ENCODE measurements around the gene CD209. TPM values are rescaled to one million over a fixed set of nuclear protein-coding genes. Genes with fewer than 3 reads are reported as not detected.

Gene CD209
- polyA plus RNA-seq, 1 donor from 2014 or later, result not detected

DNA sequence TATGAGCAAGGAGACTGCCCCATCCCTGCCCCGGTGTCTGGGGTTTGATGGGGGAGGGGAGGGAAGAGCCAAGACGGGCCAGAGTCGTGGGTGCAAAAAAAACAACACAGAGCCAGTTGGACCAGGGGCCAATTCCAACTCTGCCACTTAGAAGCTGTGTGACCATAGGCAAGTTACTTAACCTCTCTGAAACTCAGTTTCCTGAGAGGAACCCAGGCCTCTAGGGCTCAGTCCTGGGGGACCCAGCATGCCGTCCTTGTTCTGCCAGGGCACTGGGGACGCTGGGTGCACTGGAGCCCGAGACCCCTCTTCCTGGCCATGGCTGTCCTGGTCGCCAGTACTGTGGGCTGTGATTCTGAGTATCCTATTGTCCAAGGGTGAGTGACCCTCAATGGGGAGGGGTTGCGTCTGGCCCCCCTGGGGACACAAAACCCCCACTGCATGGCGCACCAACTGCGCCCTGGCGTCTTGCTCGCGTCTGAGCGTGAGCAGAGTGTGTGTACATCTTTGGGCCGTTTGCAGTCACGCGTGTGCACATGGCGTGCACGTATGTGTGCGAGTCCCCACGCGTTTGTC, 40.4 kb upstream of the CD209 start:
- Histone ChIP-seq H3K4me2 (ENCODE audit: low read length) (no peak overlapping the region), H2AFZ (ENCODE audit: low read depth, low read length) (no peak overlapping the region), H3K27me3 (ENCODE audit: insufficient read depth, low read depth, low read length) (peaks cover 42% of the 10 kb centered on the region), H3K9me3 (ENCODE audit: low read length) (no peaks in the 10 kb centered on the region), H3K27ac (ENCODE audit: low read length) (no peak overlapping the region), H3K9me2 (ENCODE audit: insufficient read depth, low read length) (no peaks in the 10 kb centered on the region), H4K20me1 (ENCODE audit: insufficient read depth) (no peaks in the 10 kb centered on the region), H3F3A (ENCODE audit: insufficient read depth, low read length, poor library complexity, severe bottlenecking) (no peaks in the 10 kb centered on the region), H3K4me3 (ENCODE audit: low read length) (peak overlapping the region; percentile 59), H3K9ac (ENCODE audit: low read length) (peak overlapping the region; percentile 20), H3K79me2 (replicated peaks; ENCODE audit: insufficient read depth, low read length) (no peaks in the 10 kb centered on the region), H3K36me3 (ENCODE audit: insufficient read depth, low read length) (no peaks in the 10 kb centered on the region)
- TF ChIP-seq EP300 (conservative IDR thresholded peaks at IDR 0.05; ENCODE audit: poor library complexity, severe bottlenecking) (no peak), SMC3 (conservative IDR thresholded peaks at IDR 0.05; ENCODE audit: poor library complexity) (no peak), MXI1 (conservative IDR thresholded peaks at IDR 0.05; ENCODE audit: poor library complexity, severe bottlenecking) (no peak), EZH2 (IDR thresholded peaks at IDR 0.05; ENCODE audit: borderline replicate concordance, insufficient read depth, low read length, poor library complexity, severe bottlenecking) (no peak), RAD21 (conservative IDR thresholded peaks at IDR 0.05) (no peak), POLR2AphosphoS5 (IDR thresholded peaks at IDR 0.05) (no peak), TAF1 (IDR thresholded peaks at IDR 0.05; ENCODE audit: low read depth) (no peak)
- TF ChIP-seq, protein P1, sequence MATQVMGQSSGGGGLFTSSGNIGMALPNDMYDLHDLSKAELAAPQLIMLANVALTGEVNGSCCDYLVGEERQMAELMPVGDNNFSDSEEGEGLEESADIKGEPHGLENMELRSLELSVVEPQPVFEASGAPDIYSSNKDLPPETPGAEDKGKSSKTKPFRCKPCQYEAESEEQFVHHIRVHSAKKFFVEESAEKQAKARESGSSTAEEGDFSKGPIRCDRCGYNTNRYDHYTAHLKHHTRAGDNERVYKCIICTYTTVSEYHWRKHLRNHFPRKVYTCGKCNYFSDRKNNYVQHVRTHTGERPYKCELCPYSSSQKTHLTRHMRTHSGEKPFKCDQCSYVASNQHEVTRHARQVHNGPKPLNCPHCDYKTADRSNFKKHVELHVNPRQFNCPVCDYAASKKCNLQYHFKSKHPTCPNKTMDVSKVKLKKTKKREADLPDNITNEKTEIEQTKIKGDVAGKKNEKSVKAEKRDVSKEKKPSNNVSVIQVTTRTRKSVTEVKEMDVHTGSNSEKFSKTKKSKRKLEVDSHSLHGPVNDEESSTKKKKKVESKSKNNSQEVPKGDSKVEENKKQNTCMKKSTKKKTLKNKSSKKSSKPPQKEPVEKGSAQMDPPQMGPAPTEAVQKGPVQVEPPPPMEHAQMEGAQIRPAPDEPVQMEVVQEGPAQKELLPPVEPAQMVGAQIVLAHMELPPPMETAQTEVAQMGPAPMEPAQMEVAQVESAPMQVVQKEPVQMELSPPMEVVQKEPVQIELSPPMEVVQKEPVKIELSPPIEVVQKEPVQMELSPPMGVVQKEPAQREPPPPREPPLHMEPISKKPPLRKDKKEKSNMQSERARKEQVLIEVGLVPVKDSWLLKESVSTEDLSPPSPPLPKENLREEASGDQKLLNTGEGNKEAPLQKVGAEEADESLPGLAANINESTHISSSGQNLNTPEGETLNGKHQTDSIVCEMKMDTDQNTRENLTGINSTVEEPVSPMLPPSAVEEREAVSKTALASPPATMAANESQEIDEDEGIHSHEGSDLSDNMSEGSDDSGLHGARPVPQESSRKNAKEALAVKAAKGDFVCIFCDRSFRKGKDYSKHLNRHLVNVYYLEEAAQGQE (IDR thresholded peaks at IDR 0.05; ENCODE audit: borderline replicate concordance), result no peak
- TF ChIP-seq, protein P2, sequence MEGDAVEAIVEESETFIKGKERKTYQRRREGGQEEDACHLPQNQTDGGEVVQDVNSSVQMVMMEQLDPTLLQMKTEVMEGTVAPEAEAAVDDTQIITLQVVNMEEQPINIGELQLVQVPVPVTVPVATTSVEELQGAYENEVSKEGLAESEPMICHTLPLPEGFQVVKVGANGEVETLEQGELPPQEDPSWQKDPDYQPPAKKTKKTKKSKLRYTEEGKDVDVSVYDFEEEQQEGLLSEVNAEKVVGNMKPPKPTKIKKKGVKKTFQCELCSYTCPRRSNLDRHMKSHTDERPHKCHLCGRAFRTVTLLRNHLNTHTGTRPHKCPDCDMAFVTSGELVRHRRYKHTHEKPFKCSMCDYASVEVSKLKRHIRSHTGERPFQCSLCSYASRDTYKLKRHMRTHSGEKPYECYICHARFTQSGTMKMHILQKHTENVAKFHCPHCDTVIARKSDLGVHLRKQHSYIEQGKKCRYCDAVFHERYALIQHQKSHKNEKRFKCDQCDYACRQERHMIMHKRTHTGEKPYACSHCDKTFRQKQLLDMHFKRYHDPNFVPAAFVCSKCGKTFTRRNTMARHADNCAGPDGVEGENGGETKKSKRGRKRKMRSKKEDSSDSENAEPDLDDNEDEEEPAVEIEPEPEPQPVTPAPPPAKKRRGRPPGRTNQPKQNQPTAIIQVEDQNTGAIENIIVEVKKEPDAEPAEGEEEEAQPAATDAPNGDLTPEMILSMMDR (IDR thresholded peaks at IDR 0.05; ENCODE audit: poor library complexity, severe bottlenecking), result no peak

DNA sequence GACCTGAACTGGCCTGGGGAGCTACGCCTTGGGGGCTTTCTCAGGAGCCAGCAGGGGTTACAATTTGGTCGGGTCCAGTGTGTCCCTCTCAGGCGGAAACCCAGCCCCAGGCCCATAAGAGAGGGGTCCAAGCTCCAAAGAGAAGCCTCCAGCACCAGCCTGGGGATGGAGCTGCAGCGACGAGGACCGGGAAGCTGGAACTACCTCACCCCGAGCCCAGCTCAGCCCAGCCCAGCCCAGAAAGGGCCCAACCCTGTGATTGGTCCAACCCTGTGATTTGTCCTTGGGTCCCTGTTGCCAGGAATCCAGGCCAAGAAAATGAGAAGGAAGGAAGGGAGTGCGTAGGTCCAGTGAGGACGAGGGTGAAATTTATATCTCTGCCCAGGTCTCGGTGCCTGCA, 39.8 kb upstream of the CD209 start:
- Histone ChIP-seq H3K4me3 (ENCODE audit: low read length) (no peak overlapping the region), H3K27me3 (ENCODE audit: insufficient read depth, low read depth, low read length) (peaks cover 42% of the 10 kb centered on the region), H3K9me2 (ENCODE audit: insufficient read depth, low read length) (no peaks in the 10 kb centered on the region), H3K36me3 (ENCODE audit: insufficient read depth, low read length) (no peaks in the 10 kb centered on the region), H3K27ac (ENCODE audit: low read length) (no peak overlapping the region), H4K20me1 (ENCODE audit: insufficient read depth) (no peaks in the 10 kb centered on the region), H3F3A (ENCODE audit: insufficient read depth, low read length, poor library complexity, severe bottlenecking) (no peaks in the 10 kb centered on the region), H3K4me2 (ENCODE audit: low read length) (no peak overlapping the region), H3K9me3 (ENCODE audit: low read length) (no peaks in the 10 kb centered on the region), H3K9ac (ENCODE audit: low read length) (no peak overlapping the region), H2AFZ (ENCODE audit: low read depth, low read length) (no peak overlapping the region), H3K79me2 (replicated peaks; ENCODE audit: insufficient read depth, low read length) (no peaks in the 10 kb centered on the region)
- TF ChIP-seq POLR2AphosphoS5 (IDR thresholded peaks at IDR 0.05) (no peak), TAF1 (IDR thresholded peaks at IDR 0.05; ENCODE audit: low read depth) (no peak), EP300 (conservative IDR thresholded peaks at IDR 0.05; ENCODE audit: poor library complexity, severe bottlenecking) (no peak), EZH2 (IDR thresholded peaks at IDR 0.05; ENCODE audit: borderline replicate concordance, insufficient read depth, low read length, poor library complexity, severe bottlenecking) (no peak), MXI1 (conservative IDR thresholded peaks at IDR 0.05; ENCODE audit: poor library complexity, severe bottlenecking) (no peak), RAD21 (conservative IDR thresholded peaks at IDR 0.05) (no peak), SMC3 (conservative IDR thresholded peaks at IDR 0.05; ENCODE audit: poor library complexity) (no peak)
- TF ChIP-seq, protein P1 (IDR thresholded peaks at IDR 0.05; ENCODE audit: borderline replicate concordance), result no peak
- TF ChIP-seq, protein P2 (IDR thresholded peaks at IDR 0.05; ENCODE audit: poor library complexity, severe bottlenecking), result no peak
